H1 (cell line): ENCODE measurements around the gene SLC35B2.

Source experiments
- BCL11A ChIP-seq, 2 experiments: IDR thresholded peaks; one replicate each; pipeline ENCODE4 v1.6.1; 2011; ENCODE audit warnings: low read depth in 2 of 2, low read length in 2 of 2, mild to moderate bottlenecking in 2 of 2
- MAX ChIP-seq: IDR thresholded peaks from 2 replicates; pipeline ENCODE4 v1.6.1; 2012; ENCODE audit warnings: inconsistent platforms

- TF ChIP-seq MAX (no peak), BCL11A (IDR thresholded peaks at IDR 0.05; ENCODE audit: low read depth in 2 of 2, low read length in 2 of 2) (no peak)
Measured at GRCh38 chr6:44250067-44250717, 7.1 kb downstream of the SLC35B2 start.
